ENCODE measurements around the gene ACBD3.

The ACBD3 gene

DNA sequence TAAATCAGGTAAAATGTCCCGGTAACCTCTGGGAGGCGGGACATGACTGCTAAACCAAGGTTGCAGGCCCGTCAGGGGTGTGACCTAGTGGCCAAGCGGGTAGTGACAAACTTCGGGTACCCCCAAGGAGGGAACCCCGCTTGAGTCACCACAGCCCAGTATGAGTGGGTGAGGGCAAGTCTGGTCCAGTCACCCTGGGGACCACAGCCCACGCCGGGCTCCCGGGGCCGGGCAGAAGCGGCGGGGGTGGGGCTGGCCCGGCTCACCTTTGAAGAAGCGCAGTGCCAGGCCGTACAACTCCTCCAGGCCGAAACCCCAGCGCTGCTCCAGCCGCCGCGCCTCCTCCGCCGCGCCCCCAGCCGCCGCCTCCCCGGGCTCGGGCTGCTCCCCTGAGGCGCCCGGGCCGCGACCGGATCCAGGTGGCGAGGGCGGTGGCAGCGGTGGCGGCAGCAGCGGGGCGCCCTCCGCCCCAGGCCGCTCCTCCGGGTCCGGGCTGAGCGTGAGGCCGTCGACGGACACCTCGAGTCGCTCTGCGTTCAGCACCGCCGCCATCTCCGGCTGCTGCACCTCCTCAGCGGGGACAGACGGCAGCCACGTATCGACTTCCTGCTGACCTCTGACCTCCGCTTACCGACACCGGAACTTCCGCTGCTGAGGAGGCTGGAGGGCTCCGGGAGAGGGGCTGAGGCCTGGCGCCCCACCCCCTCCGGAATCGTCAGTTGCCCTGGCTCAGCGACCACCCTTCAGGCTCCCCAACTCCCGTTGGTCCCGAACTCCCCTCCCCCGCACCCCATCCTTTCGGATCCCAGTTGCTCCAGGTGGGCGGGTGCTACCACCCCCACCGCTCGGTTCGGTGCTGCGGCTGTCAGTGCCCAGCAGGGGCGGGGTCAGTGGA is at the start of gene ACBD3:
TSS of gene ACBD3 (minus strand) at position 618 of the 895 bp plus-strand sequence. CDS start at position 552, 66 bp downstream.
- Histone ChIP-seq H3K36me3 (ENCODE audit: control insufficient read depth, insufficient read depth, low read length) (no peaks in the 10 kb centered on the region), H3K4me1 (ENCODE audit: control insufficient read depth, insufficient read depth, low read length) (peaks cover 28% of the 10 kb centered on the region), H3K9ac (ENCODE audit: low read length) (peak within 1 kb of the TSS; percentile 96), H3K27me3 (ENCODE audit: control insufficient read depth, insufficient read depth, low read length) (no peaks in the 10 kb centered on the region), H3K9me3 (ENCODE audit: control insufficient read depth, low read length) (no peaks in the 10 kb centered on the region), H3K4me3 (ENCODE audit: low read length) (peak within 1 kb of the TSS; percentile 73)

DNA sequence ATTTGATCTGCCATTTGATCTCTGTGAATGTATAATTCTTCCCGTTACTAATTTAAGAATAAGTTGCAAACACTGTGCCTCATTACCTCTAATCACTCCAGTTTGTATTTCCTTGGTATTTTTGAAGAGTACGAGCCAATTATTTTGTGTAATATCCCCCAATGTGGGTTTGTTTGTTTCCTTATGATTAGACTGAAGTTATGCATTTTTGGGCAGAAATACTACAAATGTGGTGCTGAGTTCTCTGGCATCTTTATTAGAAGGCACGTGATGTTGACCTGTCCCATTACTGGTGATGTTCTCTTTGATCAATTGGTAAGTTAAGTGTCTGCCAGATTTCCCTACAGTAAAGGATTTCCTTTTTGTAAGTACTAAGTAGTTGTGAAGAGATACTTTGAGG is 47.3 kb upstream of the ACBD3 start:
- Histone ChIP-seq H3K9ac (ENCODE audit: low read length) (no peak overlapping the region), H3K4me3 (ENCODE audit: low read length) (no peak overlapping the region), H3K36me3 (ENCODE audit: control insufficient read depth, insufficient read depth, low read length) (no peaks in the 10 kb centered on the region), H3K4me1 (ENCODE audit: control insufficient read depth, insufficient read depth, low read length) (no peaks in the 10 kb centered on the region), H3K27me3 (ENCODE audit: control insufficient read depth, insufficient read depth, low read length) (no peaks in the 10 kb centered on the region), H3K9me3 (ENCODE audit: control insufficient read depth, low read length) (no peaks in the 10 kb centered on the region)

DNA sequence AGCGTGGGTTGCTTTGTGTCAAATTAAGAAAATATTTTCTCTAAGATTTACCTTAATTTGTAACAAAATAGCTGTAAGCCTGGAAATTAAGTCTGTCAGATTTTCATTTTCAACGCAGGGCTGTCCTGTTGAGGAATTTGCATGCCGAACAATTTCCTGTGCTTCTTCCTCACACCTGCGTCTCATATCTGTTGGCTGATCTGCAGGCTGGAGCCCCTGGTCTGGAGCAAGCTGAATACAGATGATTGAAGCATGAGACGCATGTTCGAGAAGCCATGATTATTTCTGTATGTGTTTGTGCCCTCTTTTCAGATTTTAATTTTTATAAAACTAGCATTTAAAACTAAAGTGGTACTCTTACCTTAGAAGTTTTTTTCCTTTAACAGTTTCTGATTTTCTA is 46.8 kb upstream of the ACBD3 start:
- Histone ChIP-seq H3K4me1 (ENCODE audit: control insufficient read depth, insufficient read depth, low read length) (no peaks in the 10 kb centered on the region), H3K27me3 (ENCODE audit: control insufficient read depth, insufficient read depth, low read length) (no peaks in the 10 kb centered on the region), H3K4me3 (ENCODE audit: low read length) (no peak overlapping the region), H3K9me3 (ENCODE audit: control insufficient read depth, low read length) (no peaks in the 10 kb centered on the region), H3K9ac (ENCODE audit: low read length) (no peak overlapping the region), H3K36me3 (ENCODE audit: control insufficient read depth, insufficient read depth, low read length) (no peaks in the 10 kb centered on the region)

GRCh38 chr1:226226601-226227000 is 40.1 kb upstream of the ACBD3 start:
- Histone ChIP-seq H3K27me3 (ENCODE audit: control insufficient read depth, insufficient read depth, low read length) (peaks cover 8% of the 10 kb centered on the region), H3K4me1 (ENCODE audit: control insufficient read depth, insufficient read depth, low read length) (no peaks in the 10 kb centered on the region), H3K36me3 (ENCODE audit: control insufficient read depth, insufficient read depth, low read length) (no peaks in the 10 kb centered on the region)

GRCh38 chr1:226223786-226224244 is 37.3 kb upstream of the ACBD3 start:
- H3K9me3 ChIP-seq (ENCODE audit: control insufficient read depth, low read length) = no peaks in the 10 kb centered on the region
- no peak overlapping the region for H3K4me3 ChIP-seq (ENCODE audit: low read length)
- H3K36me3 ChIP-seq (ENCODE audit: control insufficient read depth, insufficient read depth, low read length) = no peaks in the 10 kb centered on the region
- H3K4me1 ChIP-seq (ENCODE audit: control insufficient read depth, insufficient read depth, low read length) = no peaks in the 10 kb centered on the region
- H3K27me3 ChIP-seq (ENCODE audit: control insufficient read depth, insufficient read depth, low read length) = peaks cover 8% of the 10 kb centered on the region
- no peak overlapping the region for H3K9ac ChIP-seq (ENCODE audit: low read length)

More at GRCh38 chr1:226226601-226227000, 40.1 kb upstream of the ACBD3 start:
- no peak overlapping the region for H3K4me3 ChIP-seq (ENCODE audit: low read length)
- no peaks in the 10 kb centered on the region for H3K9me3 ChIP-seq (ENCODE audit: control insufficient read depth, low read length)
- no peak overlapping the region for H3K9ac ChIP-seq (ENCODE audit: low read length)

GRCh38 chr1:226223157-226223785 is 36.7 kb upstream of the ACBD3 start, which contains the start of gene MIXL1:
TSS of gene MIXL1 (plus strand) at chr1:226223664. CDS start at chr1:226223682, 18 bp downstream.
- no peak within 1 kb of the TSS for H3K9ac ChIP-seq (ENCODE audit: low read length)
- no peaks in the 10 kb centered on the region for H3K9me3 ChIP-seq (ENCODE audit: control insufficient read depth, low read length)
- no peaks in the 10 kb centered on the region for H3K36me3 ChIP-seq (ENCODE audit: control insufficient read depth, insufficient read depth, low read length)
- no peak within 1 kb of the TSS for H3K4me3 ChIP-seq (ENCODE audit: low read length)
- H3K4me1 ChIP-seq (ENCODE audit: control insufficient read depth, insufficient read depth, low read length) = no peaks in the 10 kb centered on the region
- peaks cover 8% of the 10 kb centered on the region for H3K27me3 ChIP-seq (ENCODE audit: control insufficient read depth, insufficient read depth, low read length)

GRCh38 chr1:226222686-226223085 is 36.1 kb upstream of the ACBD3 start:
- Histone ChIP-seq H3K27me3 (ENCODE audit: control insufficient read depth, insufficient read depth, low read length) (peaks cover 8% of the 10 kb centered on the region), H3K9ac (ENCODE audit: low read length) (no peak overlapping the region), H3K36me3 (ENCODE audit: control insufficient read depth, insufficient read depth, low read length) (no peaks in the 10 kb centered on the region), H3K4me1 (ENCODE audit: control insufficient read depth, insufficient read depth, low read length) (no peaks in the 10 kb centered on the region), H3K4me3 (ENCODE audit: low read length) (no peak overlapping the region), H3K9me3 (ENCODE audit: control insufficient read depth, low read length) (no peaks in the 10 kb centered on the region)

DNA sequence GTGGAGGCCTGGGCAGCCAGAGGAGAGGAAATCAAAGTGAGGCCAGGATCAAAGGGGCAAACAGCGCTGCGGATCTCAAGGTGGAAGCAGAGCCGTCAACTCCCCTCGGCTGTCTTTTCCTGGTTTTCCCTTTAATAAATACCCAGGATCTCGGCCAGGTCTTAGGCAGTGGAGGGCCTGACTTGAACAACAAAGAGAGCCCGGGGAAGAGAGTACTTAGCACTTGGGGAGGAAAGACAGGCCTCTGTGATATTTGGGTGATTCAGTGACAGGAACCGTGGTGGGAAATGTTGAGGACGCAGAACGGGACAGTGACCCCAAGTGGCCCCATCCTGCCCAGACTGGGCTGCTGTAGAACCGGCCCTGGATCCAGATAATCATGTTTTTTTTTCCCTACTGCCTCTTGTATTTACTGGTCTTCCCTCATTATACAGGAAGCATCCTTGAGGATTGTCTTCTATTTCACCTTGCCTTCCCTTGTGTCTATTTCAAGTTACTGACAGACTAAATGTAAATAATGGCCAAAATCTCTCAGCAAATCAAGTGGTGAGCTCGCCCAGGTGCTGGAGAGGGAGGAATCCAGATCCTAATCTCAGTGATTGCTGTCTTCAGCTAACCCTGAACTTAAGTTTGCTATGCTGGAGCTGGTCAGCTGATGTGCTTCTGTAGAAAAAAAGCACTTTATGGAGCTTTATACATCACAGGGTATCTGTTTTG is 34.1 kb upstream of the ACBD3 start:
- no peaks in the 10 kb centered on the region for H3K9me3 ChIP-seq (ENCODE audit: control insufficient read depth, low read length)
- H3K4me3 ChIP-seq (ENCODE audit: low read length) = no peak overlapping the region
- peaks cover 8% of the 10 kb centered on the region for H3K27me3 ChIP-seq (ENCODE audit: control insufficient read depth, insufficient read depth, low read length)
- H3K4me1 ChIP-seq (ENCODE audit: control insufficient read depth, insufficient read depth, low read length) = no peaks in the 10 kb centered on the region
- no peaks in the 10 kb centered on the region for H3K36me3 ChIP-seq (ENCODE audit: control insufficient read depth, insufficient read depth, low read length)
- H3K9ac ChIP-seq (ENCODE audit: low read length) = no peak overlapping the region

DNA sequence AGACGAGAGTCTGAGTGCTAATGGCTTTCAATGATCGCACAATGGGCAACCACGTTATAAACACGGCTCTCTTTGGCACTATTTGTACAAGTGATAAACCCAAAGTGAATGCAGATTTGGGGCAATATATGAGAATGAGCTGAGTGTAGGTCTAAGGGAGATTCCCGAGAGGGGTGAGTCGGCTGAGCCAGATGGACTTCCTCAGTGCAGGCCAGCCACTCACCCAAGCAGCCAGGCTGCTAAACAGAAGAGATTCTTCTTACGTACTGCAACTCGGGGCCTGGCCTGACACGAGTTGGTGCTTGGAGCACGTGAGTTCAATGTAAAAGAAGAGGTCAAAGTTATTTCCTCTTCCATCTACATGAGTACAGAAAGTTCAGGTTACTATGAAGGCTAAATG is 30.7 kb upstream of the ACBD3 start:
- Histone ChIP-seq H3K9me3 (ENCODE audit: control insufficient read depth, low read length) (no peaks in the 10 kb centered on the region), H3K36me3 (ENCODE audit: control insufficient read depth, insufficient read depth, low read length) (no peaks in the 10 kb centered on the region), H3K9ac (ENCODE audit: low read length) (no peak overlapping the region)

GRCh38 chr1:226216056-226216455 is 29.5 kb upstream of the ACBD3 start:
- H3K36me3 ChIP-seq (ENCODE audit: control insufficient read depth, insufficient read depth, low read length) = no peaks in the 10 kb centered on the region
- H3K27me3 ChIP-seq (ENCODE audit: control insufficient read depth, insufficient read depth, low read length) = no peaks in the 10 kb centered on the region

More for the DNA sequence above, 30.7 kb upstream of the ACBD3 start:
- Histone ChIP-seq H3K27me3 (ENCODE audit: control insufficient read depth, insufficient read depth, low read length) (no peaks in the 10 kb centered on the region), H3K4me3 (ENCODE audit: low read length) (no peak overlapping the region), H3K4me1 (ENCODE audit: control insufficient read depth, insufficient read depth, low read length) (no peaks in the 10 kb centered on the region)

DNA sequence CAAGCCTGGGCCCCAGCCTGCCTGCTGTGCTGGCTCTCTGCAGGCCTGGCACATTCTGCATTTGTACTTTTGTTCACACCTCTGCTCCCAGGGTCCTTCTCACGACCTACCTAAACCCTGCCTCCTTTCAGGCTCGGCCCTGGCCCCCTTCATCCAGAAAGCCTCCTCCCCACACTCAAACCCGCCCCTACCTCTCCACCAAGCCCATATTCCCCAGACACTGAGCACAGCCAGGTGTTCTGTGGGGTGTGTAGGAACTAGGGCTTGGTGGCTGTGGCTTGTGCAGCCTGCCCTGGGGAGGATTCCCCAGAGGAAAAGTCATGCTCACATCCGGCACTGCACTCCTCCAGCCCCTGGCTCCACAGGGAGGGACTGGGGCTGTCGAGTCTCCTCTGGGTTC is 28.7 kb upstream of the ACBD3 start:
- Histone ChIP-seq H3K4me3 (ENCODE audit: low read length) (no peak overlapping the region), H3K27me3 (ENCODE audit: control insufficient read depth, insufficient read depth, low read length) (no peaks in the 10 kb centered on the region), H3K9me3 (ENCODE audit: control insufficient read depth, low read length) (no peaks in the 10 kb centered on the region), H3K4me1 (ENCODE audit: control insufficient read depth, insufficient read depth, low read length) (no peaks in the 10 kb centered on the region), H3K9ac (ENCODE audit: low read length) (no peak overlapping the region), H3K36me3 (ENCODE audit: control insufficient read depth, insufficient read depth, low read length) (no peaks in the 10 kb centered on the region)

More at GRCh38 chr1:226216056-226216455, 29.5 kb upstream of the ACBD3 start:
- no peak overlapping the region for H3K9ac ChIP-seq (ENCODE audit: low read length)
- H3K4me3 ChIP-seq (ENCODE audit: low read length) = no peak overlapping the region
- H3K4me1 ChIP-seq (ENCODE audit: control insufficient read depth, insufficient read depth, low read length) = no peaks in the 10 kb centered on the region
- H3K9me3 ChIP-seq (ENCODE audit: control insufficient read depth, low read length) = no peaks in the 10 kb centered on the region
